SK-N-SH treated with all-trans-retinoic acid at 6 μM for 48 hours (cell line): ENCODE measurements around the gene TLE4.

Experiments used
- BACH2 ChIP-seq: fragments of 250-450 bp; sonication (Bioruptor Pico); IDR thresholded peaks from 2 replicates; pipeline ENCODE4 v1.9.0; 2021; ENCODE audit warnings: mild to moderate bottlenecking, borderline replicate concordance
- CSDC2 ChIP-seq: fragments of 250-450 bp; sonication (Bioruptor Pico); IDR thresholded peaks from 2 replicates; pipeline ENCODE4 v1.5.0; 2020; ENCODE audit warnings: mild to moderate bottlenecking, moderate library complexity
- ZC3H10 ChIP-seq: fragments of 250-450 bp; sonication (Bioruptor Pico); IDR thresholded peaks from 2 replicates; pipeline ENCODE4 v1.5.1; 2021; ENCODE audit warnings: mild to moderate bottlenecking, moderate library complexity
- ZNF565 ChIP-seq: fragments of 450-650 bp; formaldehyde crosslinking; conservative IDR thresholded peaks from 2 replicates; pipeline ENCODE4 v1.5.0; 2020; ENCODE audit warnings: low read depth, mild to moderate bottlenecking, moderate library complexity
- TF ChIP-seq, protein P1 (sequence below): fragments of 250-450 bp; sonication (Bioruptor Pico); IDR thresholded peaks from 2 replicates; pipeline ENCODE4 v1.5.1; 2021; ENCODE audit warnings: mild to moderate bottlenecking, moderate library complexity

- TF ChIP-seq ZNF565 (CRISPR knock-in tag) (no peak), BACH2 (CRISPR knock-in tag) (no peak), CSDC2 (CRISPR knock-in tag) (no peak), ZC3H10 (no peak)
- TF ChIP-seq, protein P1, sequence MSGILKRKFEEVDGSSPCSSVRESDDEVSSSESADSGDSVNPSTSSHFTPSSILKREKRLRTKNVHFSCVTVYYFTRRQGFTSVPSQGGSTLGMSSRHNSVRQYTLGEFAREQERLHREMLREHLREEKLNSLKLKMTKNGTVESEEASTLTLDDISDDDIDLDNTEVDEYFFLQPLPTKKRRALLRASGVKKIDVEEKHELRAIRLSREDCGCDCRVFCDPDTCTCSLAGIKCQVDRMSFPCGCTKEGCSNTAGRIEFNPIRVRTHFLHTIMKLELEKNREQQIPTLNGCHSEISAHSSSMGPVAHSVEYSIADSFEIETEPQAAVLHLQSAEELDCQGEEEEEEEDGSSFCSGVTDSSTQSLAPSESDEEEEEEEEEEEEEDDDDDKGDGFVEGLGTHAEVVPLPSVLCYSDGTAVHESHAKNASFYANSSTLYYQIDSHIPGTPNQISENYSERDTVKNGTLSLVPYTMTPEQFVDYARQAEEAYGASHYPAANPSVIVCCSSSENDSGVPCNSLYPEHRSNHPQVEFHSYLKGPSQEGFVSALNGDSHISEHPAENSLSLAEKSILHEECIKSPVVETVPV (CRISPR knock-in tag), result no peak
These were observed 4.1 kb upstream of the TLE4 start for GRCh38 chr9:79567671-79568098.
